Breast epithelium (tissue), 3 donors: ENCODE measurements around the gene NCKAP5L.

Experiments
- CTCF ChIP-seq, 3 donors: fragments of 450-650 bp; IDR thresholded peaks; one replicate each; pipeline ENCODE4 v1.5.1; 2016 to 2017; ENCODE audit warnings: antibody characterized with exemption in 3 of 3, mild to moderate bottlenecking in 3 of 3, moderate library complexity in 3 of 3
- POLR2A ChIP-seq: fragments of 450-650 bp; IDR thresholded peaks from one replicate; pipeline ENCODE4 v1.6.1; 2016; ENCODE audit warnings: antibody characterized with exemption, mild to moderate bottlenecking, moderate library complexity

GRCh38 chr12:49813131-49813530, 15.1 kb downstream of the NCKAP5L start:
- TF ChIP-seq CTCF (IDR thresholded peaks at IDR 0.05) (no peak), POLR2A (no peak)
